ENCODE data around the gene DDX19B. TPM values are rescaled to one million over a fixed set of nuclear protein-coding genes. Genes with fewer than 3 reads are reported as not detected.

Gene DDX19B
- total and polyA plus RNA-seq, 9 of the 15 experiments (the other 6 are each of a cell fraction or from before 2014, with no cell fraction given), result 7.0 to 32.9 (median 19.3) TPM

GRCh38 chr16:70250748-70251628, 48.0 kb upstream of the DDX19B start (continued):
- TF ChIP-seq THAP12 (CRISPR knock-in tag; IDR thresholded peaks at IDR 0.05) (peak; percentile 10; the same call in 1 of the 2 replicates), CBFB (CRISPR knock-in tag; IDR thresholded peaks at IDR 0.05) (peak; percentile 33; the same call in 1 of the 2 replicates), STAG1 (CRISPR knock-in tag; IDR thresholded peaks at IDR 0.05; ENCODE audit: borderline replicate concordance) (peak; percentile 35), ZNF395 (CRISPR knock-in tag; IDR thresholded peaks at IDR 0.05) (no peak), ZBTB43 (CRISPR knock-in tag; IDR thresholded peaks at IDR 0.05) (0 out of 2 replicates have a peak, but pooled peaks have one; percentile 69), NFRKB (IDR thresholded peaks at IDR 0.05; ENCODE audit: low read depth) (no peak), SAFB (IDR thresholded peaks at IDR 0.05; ENCODE audit: borderline replicate concordance, low read depth, low read length) (peak; percentile 61; the same call in 1 of the 2 replicates), POLR2G (IDR thresholded peaks at IDR 0.05; ENCODE audit: low read depth, low read length) (peak; percentile 88), TAF1 (IDR thresholded peaks at IDR 0.05; ENCODE audit: control insufficient read depth, extremely low read depth, insufficient read depth, low read length, severe bottlenecking) (no peak), FOXM1 (IDR thresholded peaks at IDR 0.05; ENCODE audit: low read depth) (no peak), FOXM1 (CRISPR knock-in tag; IDR thresholded peaks at IDR 0.05; ENCODE audit: low read depth) (no peak), E2F8 (IDR thresholded peaks at IDR 0.05; ENCODE audit: low read depth, partially characterized antibody) (peak; percentile 19), KHSRP (IDR thresholded peaks at IDR 0.05) (no peak), ARNT (IDR thresholded peaks at IDR 0.05) (no peak), SIN3A (IDR thresholded peaks at IDR 0.05; ENCODE audit: borderline replicate concordance in 2 of 2, control insufficient read depth in 1 of 2, low read depth in 2 of 2, low read length in 2 of 2) (peak in 1 of 2 experiments; percentile 22; a peak in 1 of 4 replicates), NCOA6 (IDR thresholded peaks at IDR 0.05) (no peak; the same call in 1 of the 2 replicates), POLR2AphosphoS2 (IDR thresholded peaks at IDR 0.05; ENCODE audit: low read length) (no peak), GTF2A2 (tag; IDR thresholded peaks at IDR 0.05) (no peak)

Data from K562 (cell line).